GM18498 (cell line): ENCODE data around the gene EYA4.
A peak's percentile ranks its signal among the peaks of the same experiment; 100 is the strongest.
"Not testable (repeated sequence)": the region's sequence is repeated elsewhere in the genome, so short reads cannot be mapped to it uniquely, and the experiment has no call there.

Experiments
- ATAC-seq: cut with Tn5 transposase; IDR thresholded peaks from one replicate; pipeline ENCODE4 v1.9.1; 2021; ENCODE audit warnings: mild to moderate bottlenecking, moderate library complexity; ENCODE audit not compliant: unreplicated experiment

The EYA4 gene

DNA sequence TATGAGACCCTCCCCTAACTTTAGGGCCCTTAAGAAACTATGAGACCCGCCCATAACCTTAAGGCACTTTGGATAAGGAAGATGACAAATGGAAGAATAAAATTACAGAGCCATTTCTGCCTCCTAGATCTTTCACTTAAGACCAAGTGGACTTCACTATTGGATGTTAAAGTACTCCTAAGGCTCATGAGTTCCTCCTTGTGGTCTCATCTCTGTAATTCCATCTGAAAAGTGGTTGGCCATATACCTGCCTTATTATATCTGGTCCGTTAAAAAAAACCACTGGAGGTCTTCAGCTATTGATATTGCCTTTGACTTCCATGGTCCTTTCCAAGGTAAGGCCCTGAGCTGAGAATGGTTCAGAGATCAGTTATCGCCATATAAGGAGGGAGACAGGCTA is 310.3 kb downstream of the EYA4 start:
- no peak for ATAC-seq

DNA sequence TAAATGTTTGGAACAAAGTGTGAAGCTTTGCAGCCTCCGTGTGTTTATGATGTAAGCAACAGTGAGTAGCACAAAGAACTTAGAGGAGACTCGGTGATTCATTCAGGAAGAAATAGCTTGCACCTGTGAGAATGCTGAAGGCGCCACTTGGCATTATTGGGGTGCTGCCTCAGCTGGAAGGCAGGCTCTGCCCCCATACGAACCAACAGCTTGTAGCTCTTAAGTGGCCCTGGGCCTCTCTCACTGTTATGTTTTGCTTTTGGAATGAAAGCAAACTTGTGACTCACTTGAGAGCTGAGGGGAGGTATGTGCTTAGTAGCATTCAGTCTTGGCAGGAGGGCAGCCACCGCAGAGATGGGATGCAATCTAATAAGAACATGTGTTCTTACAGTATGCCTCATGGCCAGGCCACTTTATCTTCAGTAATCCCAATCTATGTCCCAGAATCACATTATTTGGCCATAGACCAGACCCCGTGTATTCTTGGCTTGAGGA is 310.7 kb downstream of the EYA4 start:
- ATAC-seq, result no peak

GRCh38 chr6:133553652-133554051 is 312.5 kb downstream of the EYA4 start:
- ATAC-seq, result peak; percentile 72

DNA sequence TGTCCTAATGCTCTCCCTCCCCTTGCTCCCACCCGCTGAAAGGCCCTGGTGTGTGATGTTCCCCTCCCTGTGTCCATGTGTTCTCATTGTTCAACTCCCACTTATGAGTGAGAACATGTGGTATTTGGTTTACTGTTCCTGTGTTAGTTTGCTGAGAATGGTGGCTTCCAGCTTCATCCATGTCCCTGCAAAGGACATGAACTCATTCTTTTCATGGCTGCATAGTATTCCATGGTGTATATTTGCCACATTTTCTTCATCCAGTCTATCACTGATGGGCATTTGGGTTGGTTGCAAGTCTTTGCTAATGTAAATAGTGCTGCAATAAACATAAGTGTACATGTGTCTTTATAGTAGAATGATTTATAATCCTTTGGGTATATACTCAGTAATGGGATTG is 313.0 kb downstream of the EYA4 start:
- not testable (repeated sequence) for ATAC-seq

DNA sequence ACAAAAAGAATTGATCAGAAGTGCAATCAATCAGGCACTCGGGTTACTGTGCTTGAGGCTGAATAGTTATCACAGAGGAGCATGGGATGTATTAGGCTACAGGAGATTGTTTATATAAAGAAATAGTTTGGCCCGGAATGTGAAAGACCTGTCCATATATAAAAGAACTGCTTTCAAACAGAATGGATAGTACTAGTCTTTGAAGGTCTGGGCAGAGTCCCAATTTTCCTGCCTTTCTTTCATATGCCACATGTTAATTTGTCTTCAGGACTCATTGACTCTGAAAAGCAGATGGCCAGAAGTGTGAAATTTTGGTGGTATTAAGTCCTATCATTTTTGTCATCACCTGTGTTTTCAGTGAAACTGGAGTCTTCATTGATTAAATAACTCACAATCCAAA is 314.5 kb downstream of the EYA4 start:
- ATAC-seq, result no peak

GRCh38 chr6:133559926-133560325 is 318.8 kb downstream of the EYA4 start:
- ATAC-seq, result no peak

DNA sequence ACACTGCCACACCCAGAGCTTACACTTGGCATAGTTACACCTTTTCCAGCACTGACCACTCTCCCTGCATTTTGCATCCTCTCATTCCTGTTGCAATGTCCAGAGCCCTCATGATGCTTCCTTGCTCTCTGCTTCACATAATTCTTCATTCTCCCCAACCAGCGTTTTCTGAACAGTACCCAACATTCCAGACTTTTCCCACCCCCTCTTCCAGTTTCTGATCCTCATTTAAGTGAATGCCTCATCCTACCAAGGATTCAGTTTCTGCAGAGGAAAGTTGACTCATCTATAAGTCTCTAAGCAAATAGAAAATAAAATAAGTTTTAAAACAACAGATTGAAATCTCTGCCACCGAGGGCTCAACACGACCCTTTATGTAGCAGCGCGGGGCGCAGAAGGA is 326.5 kb downstream of the EYA4 start:
- ATAC-seq, result no peak

DNA sequence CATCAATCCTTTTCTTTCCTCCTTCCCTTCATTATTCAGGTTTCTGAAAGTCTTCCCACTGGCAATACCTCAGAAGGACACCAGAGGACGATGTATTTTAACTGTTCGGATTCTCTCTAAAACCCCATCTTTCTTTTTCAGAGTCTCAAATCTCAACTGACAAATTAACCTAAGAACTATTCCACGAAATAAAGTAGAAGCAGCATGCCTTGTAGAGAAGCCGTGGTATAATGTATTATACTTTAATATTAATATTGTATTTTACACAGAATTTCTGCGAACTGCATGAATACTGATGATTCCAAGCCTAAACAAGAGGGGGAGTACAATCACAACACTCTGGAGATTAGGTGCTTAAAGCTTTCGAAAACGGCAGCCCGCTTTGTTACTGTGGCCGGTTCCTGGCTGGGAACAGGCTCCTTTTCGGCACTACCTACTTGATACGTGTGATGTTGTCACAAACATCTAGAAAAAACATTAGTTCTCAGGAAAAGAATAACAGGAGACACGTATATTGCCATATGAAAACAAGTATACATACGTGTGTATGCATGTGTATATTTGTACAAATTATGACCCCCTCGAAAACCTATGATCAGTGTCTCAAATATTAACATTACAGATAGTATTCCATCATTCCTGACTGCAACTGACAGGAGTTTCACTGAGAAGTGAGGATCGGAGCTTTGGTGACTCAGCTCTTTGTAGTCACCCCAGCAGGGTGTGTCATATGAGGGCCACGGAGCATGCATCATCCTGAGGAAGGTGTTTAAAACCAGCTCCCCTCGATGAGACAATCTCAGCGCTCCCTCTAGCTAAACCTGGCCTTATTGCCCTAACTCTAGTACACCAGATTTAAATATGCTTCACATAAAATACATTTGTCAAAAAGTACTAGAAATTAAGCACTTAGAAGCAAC is 328.1 kb downstream of the EYA4 start:
- ATAC-seq, result peak; percentile 70

GRCh38 chr6:133571681-133572080 is 330.5 kb downstream of the EYA4 start:
- no peak for ATAC-seq

DNA sequence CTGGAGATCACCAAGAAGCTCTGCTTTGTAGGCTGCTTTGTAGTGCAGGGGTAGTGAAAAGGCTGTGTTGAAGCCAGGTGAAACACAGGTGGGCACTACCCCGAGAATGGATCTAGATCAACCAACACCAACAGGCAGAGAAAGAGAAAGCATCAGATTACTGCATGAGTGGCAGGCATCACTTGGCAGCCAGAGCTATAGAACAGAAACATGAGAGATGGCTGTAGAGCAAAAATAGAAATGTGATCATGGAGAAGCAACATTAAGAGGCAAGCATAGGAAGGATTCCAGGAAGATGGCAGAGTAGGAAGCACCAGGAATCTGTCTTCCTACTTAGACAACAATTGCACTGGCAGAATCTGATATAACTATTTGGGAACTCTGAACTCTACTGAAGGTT is 336.7 kb downstream of the EYA4 start:
- ATAC-seq, result no peak
